HG03280 (cell line): Measurements from ENCODE around the gene PLA2G12B.

Source experiments
- ATAC-seq: cut with Tn5 transposase; IDR thresholded peaks from one replicate; pipeline ENCODE4 v1.9.1; 2021; ENCODE audit warnings: mild to moderate bottlenecking, moderate library complexity; ENCODE audit not compliant: unreplicated experiment

PLA2G12B gene

GRCh38 chr10:72895236-72895850 lies 59.3 kb downstream of the PLA2G12B start:
- ATAC-seq, result no peak

- ATAC-seq, result no peak
These were observed 61.3 kb downstream of the PLA2G12B start, which contains the start of gene OIT3 for GRCh38 chr10:72893136-72893798. Gene OIT3, plus strand, starts transcription at chr10:72893739. Its CDS starts 60 bp downstream, at chr10:72893799.

GRCh38 chr10:72890086-72890485 lies 64.5 kb downstream of the PLA2G12B start:
- ATAC-seq, result no peak

GRCh38 chr10:72889391-72889831 lies 65.2 kb downstream of the PLA2G12B start:
- no peak for ATAC-seq

- no peak for ATAC-seq
These were observed 66.4 kb downstream of the PLA2G12B start for GRCh38 chr10:72888151-72888638.

GRCh38 chr10:72887043-72887442 lies 67.6 kb downstream of the PLA2G12B start:
- ATAC-seq, result no peak

GRCh38 chr10:72886621-72887020 lies 68.0 kb downstream of the PLA2G12B start:
- ATAC-seq, result no peak

GRCh38 chr10:72885953-72886352 lies 68.7 kb downstream of the PLA2G12B start:
- no peak for ATAC-seq
